ENCODE measurements around the gene PPP1R2C. TPM values are rescaled to one million over a fixed set of nuclear protein-coding genes. Genes with fewer than 3 reads are reported as not detected.

Gene PPP1R2C
- total and polyA plus RNA-seq, 2 of the 4 experiments (the other 2 are of a cell fraction), result not detected

DNA sequence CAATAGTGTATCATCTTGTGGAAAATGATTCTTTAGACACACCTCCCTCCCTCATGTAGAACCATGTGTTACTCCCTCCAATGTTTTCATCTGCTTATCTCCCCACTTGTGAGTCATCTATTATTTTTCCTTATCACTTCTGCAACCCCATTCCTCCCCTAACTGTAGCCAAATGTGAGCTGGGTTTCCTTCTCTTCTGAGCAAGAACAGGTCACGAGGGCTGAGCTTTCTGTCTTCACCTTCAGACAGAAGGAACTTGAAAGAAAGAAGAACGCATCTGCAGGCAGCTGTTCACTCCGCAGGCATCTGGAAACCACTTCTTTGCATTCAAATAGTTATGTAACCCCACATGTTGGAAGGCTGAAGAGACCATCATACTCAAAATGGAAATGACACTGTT, 1.8 kb downstream of the PPP1R2C start:
- Histone ChIP-seq H2AK5ac (ENCODE audit: low read depth, low read length) (no peak overlapping the region), H3K23ac (ENCODE audit: low read depth, low read length) (no peak overlapping the region), H3K18ac (ENCODE audit: low read depth, low read length) (no peak overlapping the region), H2BK20ac (ENCODE audit: low read depth, low read length) (no peak overlapping the region), H3K36me3 (ENCODE audit: control insufficient read depth, insufficient read depth, low read length) (no peaks in the 10 kb centered on the region), H2BK120ac (ENCODE audit: low read depth, low read length) (no peak overlapping the region), H3K56ac (ENCODE audit: extremely low read depth, insufficient read depth, low read length) (no peak overlapping the region), H3K79me1 (ENCODE audit: low read depth in 1 of 2, low read length in 2 of 2) (no peaks in the 10 kb centered on the region), H2AFZ (replicated peaks; ENCODE audit: low read length, poor library complexity) (no peak overlapping the region), H4K20me1 (ENCODE audit: insufficient read depth, low read length) (no peaks in the 10 kb centered on the region), H4K5ac (ENCODE audit: low read depth, low read length) (no peak overlapping the region), H3K9ac (ENCODE audit: low read depth, low read length) (no peak overlapping the region), H3K27ac (ENCODE audit: insufficient read depth, low read length) (no peak overlapping the region), H4K8ac (ENCODE audit: low read depth in 2 of 2, low read length in 2 of 2) (no peak overlapping the region), H3K27me3 (ENCODE audit: control insufficient read depth, insufficient read depth, low read length) (no peaks in the 10 kb centered on the region; the same call in 1 of the 2 replicates), H3K9me1 (ENCODE audit: insufficient read depth, low read length) (no peaks in the 10 kb centered on the region), H3K4me1 (ENCODE audit: control insufficient read depth, insufficient read depth, low read length) (no peaks in the 10 kb centered on the region), H3K4ac (ENCODE audit: low read depth, low read length) (no peak overlapping the region), H3K4me3 (ENCODE audit: insufficient read depth, low read depth, low read length) (no peak overlapping the region), H2AK9ac (replicated peaks; ENCODE audit: low read depth, low read length, poor library complexity) (no peak overlapping the region), H3K4me2 (ENCODE audit: low read depth, low read length) (no peak overlapping the region), H4K91ac (ENCODE audit: insufficient read depth, low read depth, low read length) (no peak overlapping the region), H3K14ac (replicated peaks; ENCODE audit: low read depth, low read length) (no peak overlapping the region), H2BK5ac (ENCODE audit: low read depth, low read length, poor library complexity, severe bottlenecking) (no peak overlapping the region), H3K9me3 (ENCODE audit: control insufficient read depth, insufficient read depth, low read length) (peaks cover 8% of the 10 kb centered on the region), H2BK15ac (ENCODE audit: low read depth, low read length) (no peak overlapping the region)
- CTCF ChIA-PET, result interaction anchor here (0.6 kb wide), 2 partner anchors 588 to 974 kb away, joined by 3 read pairs; no protein-coding TSS in a partner anchor
- POLR2A ChIA-PET (ENCODE audit: unreplicated experiment), result no interaction called here
- no peak for DNase-seq
- in situ Hi-C loops (cut with MboI; ENCODE audit: low sequenced_read_pairs) (no loop called here), intact Hi-C loops (cut with micrococcal nuclease) (no loop called here), dilution Hi-C loops (cut with HindIII; ENCODE audit: low sequenced_read_pairs, unreplicated experiment) (no loop called here)
- ATAC-seq (ENCODE audit: low read depth), result no peak
- TF ChIP-seq RCOR1 (IDR thresholded peaks at IDR 0.05; ENCODE audit: insufficient replicate concordance, low read length) (no peak), SMC3 (IDR thresholded peaks at IDR 0.05; ENCODE audit: low read depth, low read length) (no peak), RFX5 (IDR thresholded peaks at IDR 0.05; ENCODE audit: low read depth, low read length) (no peak), MXI1 (IDR thresholded peaks at IDR 0.05; ENCODE audit: borderline replicate concordance, low read depth, low read length) (no peak), NFE2L2 (IDR thresholded peaks at IDR 0.05; ENCODE audit: low read depth, low read length) (no peak)
- TF ChIP-seq, protein P1, sequence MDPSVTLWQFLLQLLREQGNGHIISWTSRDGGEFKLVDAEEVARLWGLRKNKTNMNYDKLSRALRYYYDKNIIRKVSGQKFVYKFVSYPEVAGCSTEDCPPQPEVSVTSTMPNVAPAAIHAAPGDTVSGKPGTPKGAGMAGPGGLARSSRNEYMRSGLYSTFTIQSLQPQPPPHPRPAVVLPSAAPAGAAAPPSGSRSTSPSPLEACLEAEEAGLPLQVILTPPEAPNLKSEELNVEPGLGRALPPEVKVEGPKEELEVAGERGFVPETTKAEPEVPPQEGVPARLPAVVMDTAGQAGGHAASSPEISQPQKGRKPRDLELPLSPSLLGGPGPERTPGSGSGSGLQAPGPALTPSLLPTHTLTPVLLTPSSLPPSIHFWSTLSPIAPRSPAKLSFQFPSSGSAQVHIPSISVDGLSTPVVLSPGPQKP (IDR thresholded peaks at IDR 0.05; ENCODE audit: borderline replicate concordance, low read depth, low read length), result no peak
- TF ChIP-seq, protein P2, sequence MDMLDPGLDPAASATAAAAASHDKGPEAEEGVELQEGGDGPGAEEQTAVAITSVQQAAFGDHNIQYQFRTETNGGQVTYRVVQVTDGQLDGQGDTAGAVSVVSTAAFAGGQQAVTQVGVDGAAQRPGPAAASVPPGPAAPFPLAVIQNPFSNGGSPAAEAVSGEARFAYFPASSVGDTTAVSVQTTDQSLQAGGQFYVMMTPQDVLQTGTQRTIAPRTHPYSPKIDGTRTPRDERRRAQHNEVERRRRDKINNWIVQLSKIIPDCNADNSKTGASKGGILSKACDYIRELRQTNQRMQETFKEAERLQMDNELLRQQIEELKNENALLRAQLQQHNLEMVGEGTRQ (IDR thresholded peaks at IDR 0.05; ENCODE audit: low read depth, low read length), result no peak
- no TSS peak for BruUV-seq (replicated peaks)
- WGBS, 2 experiments (ENCODE audit: extremely low coverage in 2 of 2, insufficient read length in 1 of 2), result no CpG with 5 or more reads among the region's 3 CpGs
